ENCODE measurements around the gene UTP18. TPM values are rescaled to one million over a fixed set of nuclear protein-coding genes. Genes with fewer than 3 reads are reported as not detected.

The UTP18 gene
- total RNA-seq, 4 donors from 2014 or later, result 14.4 to 25.8 (median 20.6) TPM

GRCh38 chr17:51228161-51228560 is 32.2 kb upstream of the UTP18 start:
- H3K27me3 ChIP-seq, result no peaks in the 10 kb centered on the region
- no peak overlapping the region for H3K27ac ChIP-seq
- DNase-seq, result no peak
- H3K9me3 ChIP-seq, result no peaks in the 10 kb centered on the region
- peaks cover 0 to 9% (median 2%) of the 10 kb centered on the region in 4 donors for H3K4me1 ChIP-seq
- H3K4me3 ChIP-seq, result no peak overlapping the region
- peaks cover 0 to 12% (median 0%) of the 10 kb centered on the region in 3 donors for H3K36me3 ChIP-seq
- TF ChIP-seq POLR2A (IDR thresholded peaks at IDR 0.05) (no peak), CTCF (IDR thresholded peaks at IDR 0.05) (no peak)

GRCh38 chr17:51229889-51230288 is 30.5 kb upstream of the UTP18 start:
- DNase-seq, result no peak
- Histone ChIP-seq H3K27me3 (no peaks in the 10 kb centered on the region), H3K4me1 (peaks cover 0 to 6% (median 0%) of the 10 kb centered on the region in 4 donors), H3K27ac (no peak overlapping the region), H3K9me3 (no peaks in the 10 kb centered on the region), H3K4me3 (no peak overlapping the region), H3K36me3 (no peaks in the 10 kb centered on the region)
- TF ChIP-seq CTCF (IDR thresholded peaks at IDR 0.05) (no peak), POLR2A (IDR thresholded peaks at IDR 0.05) (no peak)

GRCh38 chr17:51230306-51230705 is 30.0 kb upstream of the UTP18 start:
- Histone ChIP-seq H3K4me1 (peaks cover 0 to 2% (median 0%) of the 10 kb centered on the region in 4 donors), H3K4me3 (no peak overlapping the region), H3K27me3 (no peaks in the 10 kb centered on the region), H3K9me3 (no peaks in the 10 kb centered on the region), H3K27ac (no peak overlapping the region), H3K36me3 (no peaks in the 10 kb centered on the region)
- DNase-seq, result no peak
- no peak for TF ChIP-seq POLR2A (IDR thresholded peaks at IDR 0.05)
- no peak for TF ChIP-seq CTCF (IDR thresholded peaks at IDR 0.05)

- Histone ChIP-seq H3K9me3 (no peaks in the 10 kb centered on the region), H3K36me3 (no peaks in the 10 kb centered on the region), H3K27ac (no peak overlapping the region), H3K27me3 (no peaks in the 10 kb centered on the region), H3K4me1 (no peaks in the 10 kb centered on the region), H3K4me3 (no peak overlapping the region)
- no peak for TF ChIP-seq POLR2A (IDR thresholded peaks at IDR 0.05)
- TF ChIP-seq CTCF (IDR thresholded peaks at IDR 0.05), result no peak
- DNase-seq, result no peak
Measured at GRCh38 chr17:51231999-51232398, 28.3 kb upstream of the UTP18 start.

GRCh38 chr17:51234162-51234561 is 26.2 kb upstream of the UTP18 start:
- no peaks in the 10 kb centered on the region for H3K27me3 ChIP-seq
- no peaks in the 10 kb centered on the region for H3K36me3 ChIP-seq
- DNase-seq, result no peak
- no peak overlapping the region for H3K27ac ChIP-seq
- H3K4me3 ChIP-seq, result no peak overlapping the region
- H3K9me3 ChIP-seq, result no peaks in the 10 kb centered on the region
- no peaks in the 10 kb centered on the region for H3K4me1 ChIP-seq
- TF ChIP-seq POLR2A (IDR thresholded peaks at IDR 0.05), result no peak
- no peak for TF ChIP-seq CTCF (IDR thresholded peaks at IDR 0.05)
